ENCODE data around the gene ZNF22. TPM values are rescaled to one million over a fixed set of nuclear protein-coding genes. Genes with fewer than 3 reads are reported as not detected.

ZNF22 gene
- total and polyA plus RNA-seq, 2 of the 8 experiments (the other 6 are each of a cell fraction or from before 2014, with no cell fraction given): 18.2 to 45.2 TPM

DNA sequence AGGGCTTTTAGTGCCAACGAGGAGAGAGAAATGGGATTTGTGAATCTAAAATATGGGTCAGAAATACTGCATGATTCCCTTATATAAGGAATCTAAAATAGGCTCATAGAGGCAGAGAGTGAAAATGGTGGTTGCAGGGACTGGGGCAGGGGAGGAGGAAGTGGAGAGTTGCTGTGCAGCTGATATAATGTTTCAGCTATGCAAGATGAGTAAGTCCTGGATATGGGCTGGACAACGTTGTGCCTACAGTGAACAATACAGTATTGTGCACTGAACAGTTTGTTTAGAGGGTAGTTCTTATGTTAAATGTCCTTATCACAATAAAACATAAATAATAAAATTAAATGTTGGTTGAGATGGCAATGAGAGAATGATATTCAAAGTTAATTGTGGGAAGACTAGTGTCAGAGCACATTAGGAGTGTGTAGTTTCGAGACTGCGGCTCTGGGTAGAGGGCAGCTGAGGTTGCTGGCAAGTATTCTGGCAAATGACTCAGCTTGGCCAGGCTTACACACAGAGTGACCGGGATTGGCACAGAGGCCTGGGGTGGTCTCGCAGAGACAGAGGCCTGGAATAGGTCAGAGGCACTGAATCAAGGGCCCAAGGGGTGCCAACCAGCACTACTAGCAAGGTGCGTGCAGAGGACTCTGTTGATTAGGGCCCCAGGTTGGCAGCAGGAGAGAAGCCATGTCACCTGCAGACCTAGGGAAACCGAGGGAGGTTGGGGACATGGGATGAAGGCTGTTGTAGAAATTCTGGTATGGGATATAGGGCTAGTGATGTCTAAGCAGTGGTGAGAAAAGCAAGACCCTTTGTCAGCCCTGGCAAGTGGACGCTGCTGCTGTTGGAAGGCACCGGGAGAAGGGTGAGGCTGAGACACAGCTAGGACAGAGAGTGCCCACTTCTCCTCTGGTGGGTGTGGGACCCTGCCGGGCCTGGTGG, 19.3 kb upstream of the ZNF22 start:
- H3K79me2 ChIP-seq (ENCODE audit: control insufficient read depth in 1 of 2, insufficient read depth in 2 of 2, low read length in 2 of 2): no peaks in the 10 kb centered on the region
- H4K8ac ChIP-seq (ENCODE audit: extremely low read depth, insufficient read depth, low read length): no peak overlapping the region; the same call in 1 of the 2 replicates
- POLR2A ChIA-PET (ENCODE audit: partially characterized antibody): interaction anchor here (1.0 to 3.3 kb wide), 3 partner anchors 14 to 48 kb away, joined by 4 to 23 read pairs (median 4); partner anchors contain the start of gene ZNF22
- H3K56ac ChIP-seq (replicated peaks; ENCODE audit: insufficient read length, low read depth, low read length): no peak overlapping the region
- H2AK5ac ChIP-seq (ENCODE audit: low read depth, low read length): no peak overlapping the region
- H3K23ac ChIP-seq (ENCODE audit: insufficient read length): no peak overlapping the region
- H4K5ac ChIP-seq (ENCODE audit: insufficient read length, low read depth, low read length): no peak overlapping the region
- CTCF ChIA-PET (ENCODE audit: partially characterized antibody): interaction anchor here (1.3 to 12.1 kb wide), 6 partner anchors 8 to 73 kb away, joined by 3 to 117 read pairs (median 36); no protein-coding TSS in a partner anchor
- no peak overlapping the region for H3K18ac ChIP-seq (ENCODE audit: extremely low read depth, low read length)
- peaks cover 18 to 37% (median 24%) of the 10 kb centered on the region in 4 experiments for H3K4me1 ChIP-seq (replicated peaks in 1 of 4; ENCODE audit: control insufficient read depth in 3 of 4, insufficient read depth in 4 of 4, low read length in 3 of 4)
- 92% methylated on average over 10 of the region's 11 CpGs; no CpG with 5 or more reads in 1 of the 2 experiments for WGBS, 2 experiments (ENCODE audit: extremely low coverage in 1 of 2, insufficient coverage in 1 of 2, insufficient read length in 1 of 2, insufficient replicate concordance in 2 of 2, low coverage in 1 of 2, low lambda C conversion rate in 2 of 2, missing lambda C conversion rate in 1 of 2)
- no peak for DNase-seq (ENCODE audit: low read depth in 1 of 2, low spot score in 2 of 2)
- peaks cover 0 to 4% (median 0%) of the 10 kb centered on the region in 4 experiments; a peak in 1 of 8 replicates for H3K36me3 ChIP-seq (ENCODE audit: control insufficient read depth in 2 of 4, insufficient read depth in 4 of 4, low read length in 3 of 4)
- no peak overlapping the region for H3K4me3 ChIP-seq (ENCODE audit: extremely low read depth in 1 of 4, insufficient read depth in 2 of 4, low read depth in 3 of 4, low read length in 4 of 4)
- no peaks in the 10 kb centered on the region for H3K79me1 ChIP-seq (ENCODE audit: low read depth, low read length)
- H4K20me1 ChIP-seq (replicated peaks in 1 of 2; ENCODE audit: control insufficient read depth in 1 of 2, insufficient read depth in 2 of 2, low read length in 2 of 2): no peaks in the 10 kb centered on the region
- 0 out of 2 replicates have a peak overlapping the region, but pooled peaks have one; percentile 92 for H2BK15ac ChIP-seq (ENCODE audit: low read length)
- TF ChIP-seq EGR1 (IDR thresholded peaks at IDR 0.05; ENCODE audit: borderline replicate concordance, low read depth, low read length): no peak
- TF ChIP-seq BRCA1 (IDR thresholded peaks at IDR 0.05; ENCODE audit: low read depth, low read length): no peak
- TF ChIP-seq CBX8 (IDR thresholded peaks at IDR 0.05; ENCODE audit: borderline replicate concordance, low read depth, low read length): no peak
- no peak for TF ChIP-seq SP4 (IDR thresholded peaks at IDR 0.05; ENCODE audit: low read length)
- no peak for TF ChIP-seq HDAC2 (IDR thresholded peaks at IDR 0.05; ENCODE audit: borderline replicate concordance in 1 of 2, low read depth in 2 of 2, low read length in 2 of 2)
- TF ChIP-seq RFX5 (IDR thresholded peaks at IDR 0.05; ENCODE audit: borderline replicate concordance, low read depth, low read length): no peak
- TF ChIP-seq, protein P1, sequence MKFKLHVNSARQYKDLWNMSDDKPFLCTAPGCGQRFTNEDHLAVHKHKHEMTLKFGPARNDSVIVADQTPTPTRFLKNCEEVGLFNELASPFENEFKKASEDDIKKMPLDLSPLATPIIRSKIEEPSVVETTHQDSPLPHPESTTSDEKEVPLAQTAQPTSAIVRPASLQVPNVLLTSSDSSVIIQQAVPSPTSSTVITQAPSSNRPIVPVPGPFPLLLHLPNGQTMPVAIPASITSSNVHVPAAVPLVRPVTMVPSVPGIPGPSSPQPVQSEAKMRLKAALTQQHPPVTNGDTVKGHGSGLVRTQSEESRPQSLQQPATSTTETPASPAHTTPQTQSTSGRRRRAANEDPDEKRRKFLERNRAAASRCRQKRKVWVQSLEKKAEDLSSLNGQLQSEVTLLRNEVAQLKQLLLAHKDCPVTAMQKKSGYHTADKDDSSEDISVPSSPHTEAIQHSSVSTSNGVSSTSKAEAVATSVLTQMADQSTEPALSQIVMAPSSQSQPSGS (IDR thresholded peaks at IDR 0.05; ENCODE audit: low read length): no peak
- TF ChIP-seq GABPA (IDR thresholded peaks at IDR 0.05; ENCODE audit: borderline replicate concordance, insufficient read depth, low read length): no peak
- H2BK5ac ChIP-seq (ENCODE audit: low read depth, low read length): no peak overlapping the region
- 0 out of 2 replicates have a peak overlapping the region, but pooled peaks have one; percentile 27 for H2BK12ac ChIP-seq (ENCODE audit: low read depth, low read length)
- H3K9me3 ChIP-seq (ENCODE audit: insufficient read depth in 2 of 2, low read depth in 1 of 2, low read length in 1 of 2): no peaks in the 10 kb centered on the region
- H2BK20ac ChIP-seq (ENCODE audit: low read length): no peak overlapping the region
- H3K4me2 ChIP-seq (ENCODE audit: insufficient read depth in 1 of 2, low read depth in 2 of 2, low read length in 2 of 2): no peak overlapping the region
- H3K14ac ChIP-seq (ENCODE audit: insufficient read length): no peak overlapping the region
- no peaks in the 10 kb centered on the region for H3K23me2 ChIP-seq (ENCODE audit: low read depth, low read length)
- no peak overlapping the region for H3K27ac ChIP-seq (ENCODE audit: low read depth, low read length)
- H4K91ac ChIP-seq (replicated peaks; ENCODE audit: insufficient read length, low read length): no peak overlapping the region
- H3K9ac ChIP-seq (replicated peaks in 1 of 4; ENCODE audit: extremely low read depth in 1 of 4, low read depth in 3 of 4, low read length in 3 of 4): no peak overlapping the region
- H3K27me3 ChIP-seq (replicated peaks in 1 of 4; ENCODE audit: control insufficient read depth in 3 of 4, extremely low read depth in 1 of 4, insufficient read depth in 3 of 4, low read length in 3 of 4): no peaks in the 10 kb centered on the region
- no peak overlapping the region for H3K4ac ChIP-seq (replicated peaks; ENCODE audit: insufficient read length, low read depth, low read length)
- FAIRE-seq: no peak
- no peak overlapping the region for H2AFZ ChIP-seq (ENCODE audit: low read length)
- no peak overlapping the region for H2BK120ac ChIP-seq (replicated peaks; ENCODE audit: low read depth, low read length)
